GM18870 (cell line): ENCODE data around the gene EXOC6.
A peak's percentile ranks its signal among the peaks of the same experiment; 100 is the strongest.

ENCODE experiments used
- ATAC-seq: cut with Tn5 transposase; IDR thresholded peaks from one replicate; pipeline ENCODE4 v1.9.1; 2021; ENCODE audit warnings: moderate library complexity; ENCODE audit not compliant: unreplicated experiment

EXOC6 gene

GRCh38 chr10:92848441-92849233 is at the start of gene EXOC6:
TSS of gene EXOC6 (plus strand) at chr10:92848520. CDS start at chr10:92848534, 14 bp downstream.
- ATAC-seq: peak; percentile 53

- no peak for ATAC-seq
These were observed 48.8 kb upstream of the EXOC6 start for GRCh38 chr10:92799568-92799967.

- no peak for ATAC-seq
These were observed 48.1 kb upstream of the EXOC6 start for GRCh38 chr10:92800134-92800733.

GRCh38 chr10:92801978-92802872 is 46.1 kb upstream of the EXOC6 start:
- no peak for ATAC-seq

- ATAC-seq: no peak
These were observed 38.5 kb upstream of the EXOC6 start for GRCh38 chr10:92809840-92810239.

- ATAC-seq: no peak
These were observed 37.3 kb upstream of the EXOC6 start for GRCh38 chr10:92810934-92811532.

- ATAC-seq: no peak
These were observed 36.3 kb upstream of the EXOC6 start for GRCh38 chr10:92811986-92812385.

GRCh38 chr10:92813979-92814378 is 34.3 kb upstream of the EXOC6 start:
- no peak for ATAC-seq

- no peak for ATAC-seq
These were observed 33.5 kb upstream of the EXOC6 start for GRCh38 chr10:92814790-92815189.

GRCh38 chr10:92816091-92816531 is 32.2 kb upstream of the EXOC6 start:
- ATAC-seq: no peak

GRCh38 chr10:92822060-92822634 is 26.2 kb upstream of the EXOC6 start:
- ATAC-seq: no peak

- ATAC-seq: no peak
These were observed 25.4 kb upstream of the EXOC6 start for GRCh38 chr10:92822964-92823363.

GRCh38 chr10:92826061-92826460 is 22.3 kb upstream of the EXOC6 start:
- ATAC-seq: no peak

GRCh38 chr10:92826504-92826903 is 21.8 kb upstream of the EXOC6 start:
- ATAC-seq: no peak

- no peak for ATAC-seq
These were observed 19.1 kb upstream of the EXOC6 start for GRCh38 chr10:92829042-92829785.

GRCh38 chr10:92829786-92830377 is 18.4 kb upstream of the EXOC6 start:
- no peak for ATAC-seq

- ATAC-seq: no peak
These were observed 17.6 kb upstream of the EXOC6 start for GRCh38 chr10:92830478-92831389.

GRCh38 chr10:92832121-92832520 is 16.2 kb upstream of the EXOC6 start:
- no peak for ATAC-seq
